Measurements from ENCODE around the gene SEMA3F. TPM values are rescaled to one million over a fixed set of nuclear protein-coding genes. Genes with fewer than 3 reads are reported as not detected.

Gene SEMA3F
- total RNA-seq, 6 donors from 2014 or later = 4.2 to 76.0 (median 27.5) TPM

DNA sequence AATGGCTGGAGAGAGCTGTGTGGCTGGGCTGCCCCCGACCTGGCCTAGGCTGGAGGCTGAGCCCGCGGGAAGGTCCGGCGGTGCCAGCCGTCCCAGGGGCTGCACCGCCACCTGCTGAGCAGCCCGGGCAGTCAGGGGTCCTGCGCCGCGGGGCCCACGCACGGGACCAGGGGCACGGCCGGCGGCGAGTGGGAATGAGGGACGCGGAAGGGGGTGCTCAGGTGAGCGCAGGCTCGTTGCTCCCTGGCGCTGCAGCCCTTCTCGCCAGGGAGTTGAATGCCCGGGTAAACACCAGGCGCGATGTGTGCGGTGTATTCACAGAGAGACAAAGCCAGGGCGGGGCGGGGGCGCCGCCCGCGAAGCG lies 666 bp upstream of the SEMA3F start:
- Histone ChIP-seq H3K27ac (peak overlapping the region in 2 of 4 donors; percentile 80 to 89), H3K36me3 (no peaks in the 10 kb centered on the region), H3K4me1 (peaks cover 32 to 67% (median 45%) of the 10 kb centered on the region in 4 donors), H3K27me3 (peaks cover 0 to 19% (median 4%) of the 10 kb centered on the region in 4 donors), H3K9me3 (no peaks in the 10 kb centered on the region), H3K4me3 (peak overlapping the region; percentile 16 to 75 (median 62))
- TF ChIP-seq POLR2A (IDR thresholded peaks at IDR 0.05) (no peak), POLR2AphosphoS5 (IDR thresholded peaks at IDR 0.05) (no peak), EP300 (IDR thresholded peaks at IDR 0.05) (no peak)
- TF ChIP-seq, protein P1, sequence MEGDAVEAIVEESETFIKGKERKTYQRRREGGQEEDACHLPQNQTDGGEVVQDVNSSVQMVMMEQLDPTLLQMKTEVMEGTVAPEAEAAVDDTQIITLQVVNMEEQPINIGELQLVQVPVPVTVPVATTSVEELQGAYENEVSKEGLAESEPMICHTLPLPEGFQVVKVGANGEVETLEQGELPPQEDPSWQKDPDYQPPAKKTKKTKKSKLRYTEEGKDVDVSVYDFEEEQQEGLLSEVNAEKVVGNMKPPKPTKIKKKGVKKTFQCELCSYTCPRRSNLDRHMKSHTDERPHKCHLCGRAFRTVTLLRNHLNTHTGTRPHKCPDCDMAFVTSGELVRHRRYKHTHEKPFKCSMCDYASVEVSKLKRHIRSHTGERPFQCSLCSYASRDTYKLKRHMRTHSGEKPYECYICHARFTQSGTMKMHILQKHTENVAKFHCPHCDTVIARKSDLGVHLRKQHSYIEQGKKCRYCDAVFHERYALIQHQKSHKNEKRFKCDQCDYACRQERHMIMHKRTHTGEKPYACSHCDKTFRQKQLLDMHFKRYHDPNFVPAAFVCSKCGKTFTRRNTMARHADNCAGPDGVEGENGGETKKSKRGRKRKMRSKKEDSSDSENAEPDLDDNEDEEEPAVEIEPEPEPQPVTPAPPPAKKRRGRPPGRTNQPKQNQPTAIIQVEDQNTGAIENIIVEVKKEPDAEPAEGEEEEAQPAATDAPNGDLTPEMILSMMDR (IDR thresholded peaks at IDR 0.05) = peak in 5 of 6 experiments; percentile 17 to 62 (median 34)
- DNase-seq = no peak
- ATAC-seq (ENCODE audit: low FRiP score in 2 of 2) = no peak
- WGBS, 2 donors = 3% methylated on average over 16 of the region's 34 CpGs; no CpG with 5 or more reads in 1 of the 2 donors

DNA sequence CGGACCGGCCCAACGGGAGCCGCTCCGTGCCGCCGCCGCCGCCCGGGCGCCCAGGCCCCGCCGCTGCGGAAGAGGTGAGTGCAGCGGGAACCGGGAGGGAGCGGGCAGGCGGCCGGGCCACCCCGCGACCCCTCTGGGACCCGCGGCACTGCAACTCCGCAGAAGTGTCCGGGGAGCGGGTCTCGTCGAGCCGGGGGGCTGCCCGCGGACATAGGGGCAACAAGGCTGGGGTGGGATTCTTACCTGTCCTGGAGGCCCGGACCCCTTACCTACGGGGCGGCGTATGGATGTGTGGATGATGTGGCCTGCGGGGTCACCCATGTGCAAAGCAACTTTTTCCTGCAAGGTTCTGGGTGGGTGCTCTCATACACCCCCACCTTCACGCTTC lies 361 bp downstream of the SEMA3F start:
- 0% methylated on average over 1 to 9 of the region's 37 CpGs for WGBS, 2 donors
- peaks cover 0 to 19% (median 4%) of the 10 kb centered on the region in 4 donors for H3K27me3 ChIP-seq
- no peak for TF ChIP-seq EP300 (IDR thresholded peaks at IDR 0.05)
- no peaks in the 10 kb centered on the region for H3K9me3 ChIP-seq
- ATAC-seq (ENCODE audit: low FRiP score in 2 of 2) (no peak), DNase-seq (no peak)
- no peaks in the 10 kb centered on the region for H3K36me3 ChIP-seq
- H3K27ac ChIP-seq = peak overlapping the region; percentile 74 to 95 (median 84)
- H3K4me1 ChIP-seq = peaks cover 35 to 70% (median 49%) of the 10 kb centered on the region in 4 donors
- peak overlapping the region; percentile 52 to 75 (median 62) for H3K4me3 ChIP-seq

DNA sequence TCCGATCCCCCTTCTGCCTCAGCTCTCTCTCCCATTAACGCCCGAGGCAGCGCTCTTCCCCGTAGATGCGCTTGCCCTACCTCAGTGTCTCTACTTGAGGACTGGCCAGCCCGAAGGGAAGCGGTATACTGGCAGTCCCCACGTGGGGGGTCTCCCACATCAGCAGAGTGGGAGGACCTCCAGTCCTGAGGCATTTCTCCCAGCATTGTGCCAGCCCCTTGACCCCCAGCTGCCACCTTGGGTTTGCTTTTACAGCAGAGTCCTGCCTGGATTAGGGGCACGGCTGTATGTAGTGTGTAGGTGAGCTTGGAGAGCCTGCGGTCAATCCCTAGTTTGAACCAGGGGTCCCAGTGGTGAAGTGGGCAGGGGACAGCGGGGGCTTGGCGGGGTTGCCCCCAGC lies 767 bp downstream of the SEMA3F start:
- Histone ChIP-seq H3K36me3 (no peaks in the 10 kb centered on the region), H3K4me1 (peaks cover 39 to 70% (median 50%) of the 10 kb centered on the region in 4 donors), H3K4me3 (peak overlapping the region; percentile 52 to 75 (median 62)), H3K9me3 (no peaks in the 10 kb centered on the region), H3K27me3 (peaks cover 0 to 19% (median 4%) of the 10 kb centered on the region in 4 donors), H3K27ac (peak overlapping the region; percentile 74 to 95 (median 84))
- no peak for DNase-seq
- 12 to 26% methylated on average over 11 to 12 of the region's 13 CpGs for WGBS, 2 donors
- TF ChIP-seq POLR2AphosphoS5 (IDR thresholded peaks at IDR 0.05) (no peak), POLR2A (IDR thresholded peaks at IDR 0.05) (no peak), EP300 (IDR thresholded peaks at IDR 0.05) (no peak)
- TF ChIP-seq, protein P1 (IDR thresholded peaks at IDR 0.05) = no peak
- no peak for ATAC-seq (ENCODE audit: low FRiP score in 2 of 2)

DNA sequence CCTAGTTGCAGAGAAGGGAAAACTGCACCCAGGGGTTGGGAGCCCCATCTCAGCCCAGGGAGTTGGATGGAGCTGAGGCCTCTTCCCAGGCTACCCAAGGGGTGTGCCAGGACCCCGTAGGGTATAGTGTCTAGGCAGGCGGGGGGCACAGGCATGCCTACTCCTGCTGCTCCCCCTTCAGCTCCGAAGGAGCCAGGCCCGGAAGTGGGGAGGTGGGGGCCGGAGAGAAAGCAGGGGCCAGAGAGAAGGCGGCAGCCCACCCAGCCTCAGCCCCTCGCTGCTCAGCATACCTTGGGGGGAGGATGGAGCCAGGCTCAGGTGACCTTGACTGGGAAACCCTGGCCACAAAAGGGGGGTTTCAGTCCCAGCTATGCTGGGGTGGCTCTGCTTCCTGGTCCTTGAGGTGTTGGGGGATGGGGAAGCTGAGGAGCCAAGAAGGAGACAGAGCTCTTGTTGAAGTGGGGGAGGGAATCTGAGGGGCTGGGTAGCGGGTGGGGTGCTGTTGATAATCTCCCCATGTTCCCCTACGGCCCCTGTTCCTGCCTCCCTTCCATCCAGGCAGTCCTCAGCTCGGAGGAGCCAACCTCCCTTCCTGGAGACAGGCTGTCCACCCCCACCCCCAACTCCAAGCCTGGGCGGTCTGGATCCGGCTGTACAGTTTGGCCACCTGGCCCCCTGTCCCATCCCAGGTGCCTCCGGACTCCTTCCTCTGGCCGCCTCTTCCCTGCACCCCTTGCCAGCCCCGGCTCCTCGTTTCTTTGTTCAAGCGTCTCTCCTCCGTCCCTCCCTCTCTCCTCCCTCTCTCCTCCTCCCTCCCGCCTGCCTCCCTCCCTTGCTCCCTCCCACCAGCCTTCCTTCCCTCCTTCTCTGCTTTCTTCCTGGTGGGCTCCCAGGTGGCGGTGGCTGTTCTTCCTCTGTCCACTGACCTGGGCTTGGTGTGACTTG lies 1.7 kb downstream of the SEMA3F start:
- Histone ChIP-seq H3K4me3 (peak overlapping the region; percentile 18 to 75 (median 62)), H3K9me3 (no peaks in the 10 kb centered on the region), H3K36me3 (no peaks in the 10 kb centered on the region), H3K4me1 (peaks cover 41 to 79% (median 58%) of the 10 kb centered on the region in 4 donors), H3K27me3 (peaks cover 0 to 19% (median 4%) of the 10 kb centered on the region in 4 donors), H3K27ac (peak overlapping the region; percentile 74 to 95 (median 84))
- TF ChIP-seq POLR2A (IDR thresholded peaks at IDR 0.05) = no peak
- no peak for TF ChIP-seq EP300 (IDR thresholded peaks at IDR 0.05)
- TF ChIP-seq, protein P1 (IDR thresholded peaks at IDR 0.05) = no peak
- no peak for TF ChIP-seq POLR2AphosphoS5 (IDR thresholded peaks at IDR 0.05)
- ATAC-seq (ENCODE audit: low FRiP score in 2 of 2) (no peak), DNase-seq (no peak)
- WGBS, 2 donors = 30 to 36% methylated on average over 18 to 20 of the region's 20 CpGs

DNA sequence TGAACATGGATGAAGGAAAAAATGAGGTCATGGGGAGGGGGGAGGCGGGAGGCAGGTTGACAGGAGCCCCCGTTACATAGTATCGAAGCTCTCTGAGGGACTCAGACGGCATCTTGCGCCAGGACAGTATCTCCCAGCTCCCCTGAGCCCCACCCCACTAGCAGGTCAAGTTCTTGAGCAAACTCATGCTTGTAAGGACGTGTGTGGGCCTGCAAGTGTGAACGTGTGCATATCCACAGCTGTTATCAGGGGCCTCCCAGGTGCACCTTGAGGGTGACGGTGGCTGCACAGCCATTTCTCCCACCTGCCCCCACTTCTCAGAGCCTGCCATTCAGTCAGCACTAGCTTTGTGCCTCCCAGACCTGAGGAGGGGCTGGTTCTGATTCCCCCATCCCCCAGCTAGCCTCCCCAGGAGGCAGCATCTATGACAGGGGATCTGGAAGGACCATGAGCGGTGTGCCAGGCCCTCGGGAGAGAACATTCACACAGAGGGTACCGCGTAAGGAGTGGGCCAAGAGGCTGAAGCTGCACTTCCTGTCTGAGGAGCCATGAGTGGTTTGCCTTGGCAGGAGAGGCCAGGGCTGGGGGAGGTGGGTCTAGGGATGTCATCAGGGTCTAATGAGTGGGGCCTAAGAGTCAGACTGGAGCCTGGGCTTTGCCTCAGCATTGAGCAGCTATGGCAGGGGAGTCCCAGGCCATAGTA lies 2.9 kb downstream of the SEMA3F start:
- peak overlapping the region in 1 of 4 donors; percentile 55 for H3K4me3 ChIP-seq
- H3K27me3 ChIP-seq = peaks cover 0 to 19% (median 4%) of the 10 kb centered on the region in 4 donors
- TF ChIP-seq, protein P1 (IDR thresholded peaks at IDR 0.05) = no peak
- peak in 1 of 2 donors; percentile 7 for TF ChIP-seq POLR2AphosphoS5 (IDR thresholded peaks at IDR 0.05)
- TF ChIP-seq POLR2A (IDR thresholded peaks at IDR 0.05) = no peak
- no peak for TF ChIP-seq EP300 (IDR thresholded peaks at IDR 0.05)
- DNase-seq = no peak
- H3K9me3 ChIP-seq = no peaks in the 10 kb centered on the region
- ATAC-seq (ENCODE audit: low FRiP score in 2 of 2) = no peak
- no peaks in the 10 kb centered on the region for H3K36me3 ChIP-seq
- 52 to 55% methylated on average over 10 to 12 of the region's 12 CpGs for WGBS, 2 donors
- peaks cover 51 to 90% (median 69%) of the 10 kb centered on the region in 4 donors for H3K4me1 ChIP-seq
- peak overlapping the region; percentile 74 to 95 (median 84) for H3K27ac ChIP-seq

Measured in upper lobe of left lung (tissue), 6 donors.